Suprapubic skin (tissue), 4 donors: Measurements from ENCODE around the gene CENPE.

Source experiments
- EP300 ChIP-seq: sonication (generic); formaldehyde crosslinking; IDR thresholded peaks from one replicate; pipeline ENCODE4 v1.6.1; 2017; ENCODE audit warnings: antibody characterized with exemption
- POLR2A ChIP-seq, 2 donors: fragments of 450-650 bp; IDR thresholded peaks; one replicate each; pipeline ENCODE4 v1.6.1; 2017; ENCODE audit warnings: antibody characterized with exemption in 2 of 2, mild to moderate bottlenecking in 2 of 2, moderate library complexity in 2 of 2
- POLR2AphosphoS5 ChIP-seq, 3 donors: sonication (generic); formaldehyde crosslinking; IDR thresholded peaks; one replicate each; pipeline ENCODE4 v1.6.1; 2017; ENCODE audit warnings: antibody characterized with exemption in 3 of 3
- TF ChIP-seq, protein P1 (sequence below), 2 donors: fragments of 200-600 bp in 1 of 2; fragments of 450-650 bp in 1 of 2; sonication (generic) in 1 of 2; IDR thresholded peaks; one replicate each; pipeline ENCODE4 v1.5.1; 2016 to 2019; ENCODE audit warnings: antibody characterized with exemption in 2 of 2, mild to moderate bottlenecking in 1 of 2, moderate library complexity in 1 of 2

DNA sequence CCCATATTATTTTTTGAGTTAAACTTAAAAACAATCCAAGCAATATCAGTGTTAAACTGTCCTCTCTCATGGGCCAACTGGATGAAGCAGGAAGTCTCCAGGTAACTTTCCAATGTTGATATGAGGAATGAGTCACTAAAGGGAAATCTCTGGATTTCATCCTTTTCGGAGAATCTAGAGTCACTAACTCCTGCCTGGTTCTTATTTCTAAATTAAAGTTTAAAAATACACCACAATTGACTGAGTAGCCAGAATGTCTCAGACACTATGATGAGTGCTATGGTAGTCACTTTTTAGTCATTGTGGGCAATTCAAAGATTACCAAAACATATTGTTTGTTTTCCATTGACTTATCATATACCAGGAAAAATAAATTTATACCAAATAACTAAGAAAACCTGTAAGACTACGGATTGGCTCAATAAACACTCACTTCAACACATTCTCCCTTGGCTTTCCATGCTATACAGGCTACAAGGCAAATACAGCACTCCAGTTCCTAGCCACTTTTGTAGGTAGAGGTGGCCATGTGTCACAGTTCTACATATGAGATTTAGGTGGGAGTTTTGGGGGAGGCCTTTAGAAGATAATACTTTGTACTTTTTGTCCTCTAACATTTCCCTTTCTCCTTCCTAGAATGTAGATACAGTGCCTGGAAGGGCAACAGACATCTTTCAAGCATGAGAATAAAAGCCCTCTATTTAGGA lies 130.1 kb downstream of the CENPE start:
- TF ChIP-seq, protein P1, sequence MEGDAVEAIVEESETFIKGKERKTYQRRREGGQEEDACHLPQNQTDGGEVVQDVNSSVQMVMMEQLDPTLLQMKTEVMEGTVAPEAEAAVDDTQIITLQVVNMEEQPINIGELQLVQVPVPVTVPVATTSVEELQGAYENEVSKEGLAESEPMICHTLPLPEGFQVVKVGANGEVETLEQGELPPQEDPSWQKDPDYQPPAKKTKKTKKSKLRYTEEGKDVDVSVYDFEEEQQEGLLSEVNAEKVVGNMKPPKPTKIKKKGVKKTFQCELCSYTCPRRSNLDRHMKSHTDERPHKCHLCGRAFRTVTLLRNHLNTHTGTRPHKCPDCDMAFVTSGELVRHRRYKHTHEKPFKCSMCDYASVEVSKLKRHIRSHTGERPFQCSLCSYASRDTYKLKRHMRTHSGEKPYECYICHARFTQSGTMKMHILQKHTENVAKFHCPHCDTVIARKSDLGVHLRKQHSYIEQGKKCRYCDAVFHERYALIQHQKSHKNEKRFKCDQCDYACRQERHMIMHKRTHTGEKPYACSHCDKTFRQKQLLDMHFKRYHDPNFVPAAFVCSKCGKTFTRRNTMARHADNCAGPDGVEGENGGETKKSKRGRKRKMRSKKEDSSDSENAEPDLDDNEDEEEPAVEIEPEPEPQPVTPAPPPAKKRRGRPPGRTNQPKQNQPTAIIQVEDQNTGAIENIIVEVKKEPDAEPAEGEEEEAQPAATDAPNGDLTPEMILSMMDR (IDR thresholded peaks at IDR 0.05), result no peak
- TF ChIP-seq EP300 (no peak), POLR2A (IDR thresholded peaks at IDR 0.05) (no peak), POLR2AphosphoS5 (IDR thresholded peaks at IDR 0.05) (no peak)
